ENCODE measurements around the gene MED8.

The MED8 gene

DNA sequence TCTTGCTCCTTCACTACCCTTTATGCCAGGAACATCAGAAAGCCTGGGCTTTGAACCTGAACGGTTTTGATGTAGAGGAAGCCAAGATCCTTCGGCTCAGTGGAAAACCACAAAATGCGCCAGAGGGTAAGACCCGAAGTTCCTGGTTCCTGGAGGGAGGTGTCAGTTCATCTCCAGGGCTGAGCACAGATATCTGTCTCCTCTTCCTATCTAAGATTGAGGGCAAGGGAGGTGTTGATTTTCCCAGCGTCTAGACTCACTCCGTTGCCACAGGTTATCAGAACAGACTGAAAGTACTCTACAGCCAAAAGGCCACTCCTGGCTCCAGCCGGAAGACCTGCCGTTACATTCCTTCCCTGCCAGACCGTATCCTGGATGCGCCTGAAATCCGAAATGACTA lies 29.9 kb downstream of the MED8 start:
- DNase-seq (ENCODE audit: low read depth in 1 of 2, low spot score in 1 of 2) = no peak

DNA sequence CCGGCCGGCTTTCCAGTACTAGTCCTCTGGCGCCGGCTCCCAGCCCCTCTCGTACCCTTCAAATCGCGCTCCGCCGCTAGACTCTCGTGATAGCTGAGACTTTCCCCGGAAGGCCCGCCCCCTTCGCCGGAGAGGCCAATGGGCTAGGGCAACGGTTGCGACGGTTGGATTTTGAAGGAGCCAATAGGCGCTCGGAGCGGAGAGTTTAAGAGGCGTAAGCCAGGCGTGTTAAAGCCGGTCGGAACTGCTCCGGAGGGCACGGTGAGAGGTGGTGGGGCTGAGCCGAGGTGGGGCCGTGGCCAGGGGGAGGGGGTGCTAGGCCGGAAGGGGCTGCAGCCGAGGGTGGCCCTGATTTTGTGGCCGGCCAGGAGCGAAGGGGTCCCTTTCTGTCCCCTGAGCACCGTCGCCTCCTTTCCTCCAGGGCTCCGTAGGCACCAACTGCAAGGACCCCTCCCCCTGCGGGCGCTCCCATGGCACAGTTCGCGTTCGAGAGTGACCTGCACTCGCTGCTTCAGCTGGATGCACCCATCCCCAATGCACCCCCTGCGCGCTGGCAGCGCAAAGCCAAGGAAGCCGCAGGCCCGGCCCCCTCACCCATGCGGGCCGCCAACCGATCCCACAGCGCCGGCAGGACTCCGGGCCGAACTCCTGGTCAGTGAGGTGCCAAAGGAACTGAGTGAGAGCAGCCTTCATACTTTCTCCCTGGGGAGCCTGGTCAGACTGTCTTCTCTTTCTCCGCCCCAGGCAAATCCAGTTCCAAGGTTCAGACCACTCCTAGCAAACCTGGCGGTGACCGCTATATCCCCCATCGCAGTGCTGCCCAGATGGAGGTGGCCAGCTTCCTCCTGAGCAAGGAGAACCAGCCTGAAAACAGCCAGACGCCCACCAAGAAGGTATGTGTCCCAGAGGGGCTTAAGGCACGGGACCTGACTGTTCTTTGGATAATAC lies 30.6 kb downstream of the MED8 start, which contains the start of gene CDC20:
TSS of gene CDC20 (plus strand) at position 236 of the 948 bp plus-strand sequence. CDS start at position 471, 235 bp downstream.
- DNase-seq (ENCODE audit: low read depth in 1 of 2, low spot score in 1 of 2) = peak; percentile 97 to 100

DNA sequence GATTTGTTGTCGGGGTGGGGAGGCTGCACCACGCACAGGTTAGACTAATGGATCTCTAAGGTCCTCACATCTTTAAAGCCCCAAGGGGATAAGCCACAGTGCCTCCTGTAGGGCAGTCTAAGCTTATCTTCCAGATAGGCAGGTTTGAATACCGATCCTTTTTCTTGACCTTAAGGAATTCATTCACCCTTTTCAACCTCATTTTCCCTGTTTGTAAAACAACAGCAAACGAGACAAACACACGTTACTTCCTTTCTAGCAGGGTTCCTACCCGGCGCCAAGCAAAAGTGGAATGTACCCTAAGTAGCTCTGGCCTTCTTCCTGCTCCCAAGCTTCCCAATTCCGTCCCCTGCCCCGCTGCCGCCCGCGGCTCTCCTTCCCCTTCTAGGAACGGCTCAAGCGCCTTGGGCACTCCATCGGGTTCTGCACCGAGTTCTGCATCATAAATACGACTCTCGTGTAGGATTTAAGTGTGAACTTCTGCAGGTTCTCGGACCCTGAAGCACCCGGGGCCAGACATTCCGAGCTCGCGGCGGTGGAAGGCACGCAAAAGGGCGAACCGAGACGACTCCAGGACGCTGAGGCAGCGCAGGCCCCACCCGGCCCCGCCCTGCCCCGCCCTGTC lies 31.4 kb downstream of the MED8 start:
- DNase-seq (ENCODE audit: low read depth in 1 of 2, low spot score in 1 of 2) = no peak

DNA sequence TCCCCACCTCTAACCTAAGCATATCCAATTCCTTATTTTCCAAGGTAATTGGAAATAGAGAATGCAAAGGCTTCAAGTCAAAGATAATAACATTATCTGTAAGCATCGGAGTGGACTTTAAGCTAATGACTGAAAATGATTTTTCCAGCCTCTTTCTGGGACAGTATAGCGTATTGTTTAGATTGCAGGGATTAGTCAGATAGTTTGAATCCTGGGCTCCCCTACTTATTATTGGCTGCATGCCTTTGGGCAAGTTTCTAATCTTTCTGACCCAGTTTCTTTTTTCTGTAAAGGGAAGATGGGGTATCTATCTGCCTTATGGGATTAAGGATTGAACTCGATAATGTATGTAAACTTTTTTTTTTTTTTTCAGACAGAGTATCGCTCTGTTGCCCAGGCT lies 32.3 kb downstream of the MED8 start:
- no peak for DNase-seq (ENCODE audit: low read depth in 1 of 2, low spot score in 1 of 2)

DNA sequence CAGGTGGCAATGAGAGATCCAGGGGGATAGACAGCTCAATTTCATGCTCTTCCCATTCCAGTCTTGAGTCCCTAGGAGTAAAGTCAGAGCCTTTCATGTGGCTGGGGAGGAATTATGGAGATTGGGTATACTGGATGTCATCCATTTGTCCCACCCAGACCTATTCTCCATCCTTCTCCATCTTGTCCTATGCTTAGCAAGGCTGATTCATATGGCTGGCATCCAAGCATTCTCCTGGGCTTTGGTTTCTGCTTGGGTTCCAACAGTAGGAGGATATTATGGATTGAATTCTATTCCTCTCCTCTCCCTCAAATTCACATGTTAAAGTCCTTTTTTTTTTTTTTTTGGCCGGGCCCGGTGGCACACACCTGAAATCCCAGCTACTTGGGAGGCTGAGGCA lies 34.7 kb downstream of the MED8 start:
- no peak for DNase-seq (ENCODE audit: low read depth in 1 of 2, low spot score in 1 of 2)

DNA sequence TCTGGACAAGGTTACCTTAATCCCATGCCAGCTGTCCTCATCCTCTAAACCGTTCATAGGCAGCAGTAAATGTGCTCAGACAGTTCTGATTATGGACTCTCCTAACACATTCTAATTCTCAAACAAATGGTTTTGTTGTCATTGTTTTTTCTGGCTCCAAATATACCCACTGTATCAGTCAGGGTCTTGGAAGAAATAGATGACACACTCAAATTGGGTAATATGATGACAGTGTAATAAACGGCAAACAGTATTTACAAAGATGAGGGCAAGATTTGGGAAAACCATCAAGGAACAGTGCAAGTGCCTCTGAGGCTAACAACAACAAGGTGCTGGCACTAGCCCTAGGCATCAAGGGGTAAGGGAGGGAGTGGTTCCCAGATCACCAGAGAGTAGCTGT lies 35.1 kb downstream of the MED8 start:
- no peak for DNase-seq (ENCODE audit: low read depth in 1 of 2, low spot score in 1 of 2)

DNA sequence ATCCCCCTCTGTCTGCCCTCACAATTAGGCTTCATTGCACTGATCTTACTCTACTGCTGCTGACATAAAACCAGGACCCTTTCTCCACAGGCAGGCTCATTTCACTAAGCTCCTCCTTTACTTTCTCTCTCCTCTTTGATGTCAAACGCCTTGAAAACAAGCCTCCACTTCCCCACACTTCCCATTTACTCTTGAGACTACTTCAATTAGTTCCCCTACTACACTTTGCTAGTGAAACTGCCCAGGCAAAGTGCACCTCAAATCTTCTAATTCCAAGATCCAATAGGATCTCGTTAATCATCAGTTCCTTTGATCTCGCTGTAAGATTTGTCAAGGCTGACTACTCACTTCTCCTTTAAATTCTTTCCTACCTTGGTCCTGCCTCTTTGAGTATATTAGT lies 36.7 kb downstream of the MED8 start:
- DNase-seq (ENCODE audit: low read depth in 1 of 2, low spot score in 1 of 2) = no peak

DNA sequence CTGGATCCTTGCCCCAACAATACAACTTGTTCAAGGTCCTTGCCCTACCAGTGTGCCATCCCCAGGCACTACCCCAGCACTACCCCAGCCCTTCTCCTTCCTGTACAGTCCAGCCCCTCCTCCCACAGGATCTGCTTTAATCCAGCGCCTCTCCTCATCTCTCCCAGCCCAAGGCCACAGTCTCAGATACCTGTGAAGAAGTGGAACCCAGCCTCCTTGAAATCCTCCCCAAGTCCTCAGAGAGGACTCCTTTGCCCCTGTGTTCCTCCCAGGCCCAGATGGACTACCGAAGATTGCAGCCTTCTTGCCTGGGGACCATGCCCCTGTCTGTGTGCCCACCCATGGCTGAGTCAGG lies 37.3 kb downstream of the MED8 start:
- no peak for DNase-seq (ENCODE audit: low read depth in 1 of 2, low spot score in 1 of 2)

DNA sequence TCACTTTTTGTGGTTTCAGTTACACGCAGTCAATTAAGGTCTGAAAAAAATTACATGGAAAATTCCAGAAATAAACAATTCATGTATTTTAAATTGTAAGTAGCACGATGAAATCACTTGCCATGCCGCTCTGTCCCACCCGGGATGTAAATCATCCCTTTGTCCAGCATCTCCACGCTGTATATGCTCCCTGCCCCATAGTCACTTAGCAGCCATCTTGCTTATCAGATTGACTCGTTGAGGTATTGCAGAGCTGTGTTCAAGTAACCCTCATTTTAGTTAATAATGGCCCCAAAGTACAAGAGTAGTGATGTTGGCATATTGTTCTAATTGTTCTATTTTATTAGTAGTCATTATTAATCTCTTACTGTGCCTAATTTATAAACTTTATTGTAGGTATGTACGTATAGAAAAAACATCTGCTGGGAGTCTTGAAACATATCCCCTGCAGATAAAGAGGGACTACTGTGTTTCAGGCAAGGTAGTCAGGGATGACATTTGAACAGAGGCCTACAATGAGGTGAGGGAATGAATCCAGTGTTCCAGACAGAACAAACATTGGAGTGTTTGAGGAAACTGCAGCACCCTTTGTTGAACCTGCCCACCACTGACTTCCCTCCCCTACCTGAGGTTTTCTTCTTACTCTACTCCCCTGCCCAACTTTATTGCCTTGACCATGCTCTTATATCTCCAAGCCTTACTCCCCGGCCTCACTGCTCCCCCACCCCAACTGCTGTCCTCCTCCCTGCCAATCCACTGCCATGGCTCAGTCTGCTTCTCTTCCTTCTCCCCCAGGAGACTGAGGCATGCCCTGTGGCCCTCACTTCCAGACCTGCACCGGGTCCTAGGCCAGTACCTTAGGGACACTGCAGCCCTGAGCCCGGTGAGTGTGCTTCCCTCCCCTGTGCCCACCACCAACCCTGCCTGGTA lies 37.9 kb downstream of the MED8 start:
- DNase-seq (ENCODE audit: low read depth in 1 of 2, low spot score in 1 of 2) = no peak

DNA sequence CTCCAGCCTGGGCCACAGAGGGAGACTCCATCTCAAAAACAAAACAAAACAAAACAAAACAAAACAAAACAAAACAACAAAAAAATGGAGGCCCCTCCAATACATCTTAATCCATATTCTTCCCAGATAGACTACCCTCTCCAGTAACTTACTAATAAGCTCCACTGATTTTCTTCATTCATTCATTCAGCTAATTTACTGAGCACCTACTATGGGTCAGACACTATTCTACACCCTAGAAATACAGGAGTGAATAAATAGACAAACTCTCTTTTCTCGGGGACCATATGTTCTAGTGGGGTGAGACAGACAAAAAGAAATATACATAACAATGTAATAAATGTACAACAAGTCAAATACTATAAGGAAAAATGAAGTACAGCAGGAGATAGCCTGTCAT lies 38.6 kb downstream of the MED8 start:
- DNase-seq (ENCODE audit: low read depth in 1 of 2, low spot score in 1 of 2) = no peak

DNA sequence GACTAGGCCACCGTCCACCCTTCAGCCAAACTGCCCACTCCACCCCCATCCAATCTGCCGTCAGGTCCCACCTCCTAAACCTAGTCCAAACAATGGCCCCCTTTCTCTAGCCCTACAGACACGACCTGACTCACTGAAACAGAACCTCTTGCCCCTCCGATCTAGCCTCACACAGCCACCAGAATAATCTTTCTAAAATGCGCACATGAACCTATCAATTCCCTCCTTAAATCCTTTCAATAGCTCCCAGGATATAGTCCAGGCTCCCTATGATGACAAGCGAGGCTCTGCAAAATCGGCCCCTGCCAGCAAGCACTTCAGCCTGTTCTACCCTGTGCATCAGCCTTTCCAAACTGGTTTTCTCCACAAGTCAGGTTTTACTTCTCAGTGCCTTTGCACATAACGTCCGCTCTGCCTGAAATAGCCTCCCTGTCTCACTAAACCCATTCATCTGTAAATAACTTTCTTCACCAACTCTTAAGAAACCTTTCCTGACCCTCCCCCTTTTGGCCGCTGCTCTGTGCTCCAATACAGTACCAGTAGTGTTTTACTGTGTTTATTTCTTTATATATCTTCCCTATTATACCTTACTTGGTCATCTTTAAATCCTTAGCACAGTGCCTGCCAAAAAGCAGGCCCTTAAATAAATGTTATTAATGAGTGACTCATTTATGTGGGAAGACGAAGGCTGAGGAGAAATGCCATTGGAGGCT lies 39.9 kb downstream of the MED8 start:
- no peak for DNase-seq (ENCODE audit: low read depth in 1 of 2, low spot score in 1 of 2)

DNA sequence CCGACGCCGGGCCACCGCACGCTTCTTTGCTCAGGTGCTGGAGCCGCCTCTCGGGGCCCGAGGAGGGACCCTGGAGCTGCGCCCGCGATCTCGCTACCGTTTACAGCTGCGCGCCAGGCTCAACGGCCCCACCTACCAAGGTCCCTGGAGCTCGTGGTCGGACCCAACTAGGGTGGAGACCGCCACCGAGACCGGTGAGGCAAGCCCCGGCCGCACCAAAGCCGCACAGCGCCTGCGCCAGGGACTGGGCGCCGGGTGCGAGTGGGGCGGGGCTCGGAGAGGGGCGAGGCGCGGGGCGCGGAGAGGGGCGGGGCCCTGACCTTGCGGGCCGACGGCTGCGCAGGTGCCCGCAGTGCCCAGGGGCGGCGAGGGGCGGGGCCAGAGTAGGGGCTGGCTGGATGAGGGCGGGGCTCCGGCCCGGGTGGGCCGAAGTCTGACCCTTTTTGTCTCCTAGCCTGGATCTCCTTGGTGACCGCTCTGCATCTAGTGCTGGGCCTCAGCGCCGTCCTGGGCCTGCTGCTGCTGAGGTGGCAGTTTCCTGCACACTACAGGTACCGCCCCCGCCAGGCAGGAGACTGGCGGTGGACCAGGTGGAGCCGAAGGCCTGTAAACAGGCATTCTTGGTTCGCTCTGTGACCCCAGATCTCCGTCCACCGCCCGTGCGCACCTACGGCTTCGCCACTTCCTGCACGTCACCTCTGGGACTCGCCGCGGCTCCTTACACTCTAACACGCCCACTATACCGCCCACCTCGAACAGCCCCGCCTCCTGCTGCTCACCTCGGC lies 40.6 kb downstream of the MED8 start:
- no peak for DNase-seq (ENCODE audit: low read depth in 1 of 2, low spot score in 1 of 2)

DNA sequence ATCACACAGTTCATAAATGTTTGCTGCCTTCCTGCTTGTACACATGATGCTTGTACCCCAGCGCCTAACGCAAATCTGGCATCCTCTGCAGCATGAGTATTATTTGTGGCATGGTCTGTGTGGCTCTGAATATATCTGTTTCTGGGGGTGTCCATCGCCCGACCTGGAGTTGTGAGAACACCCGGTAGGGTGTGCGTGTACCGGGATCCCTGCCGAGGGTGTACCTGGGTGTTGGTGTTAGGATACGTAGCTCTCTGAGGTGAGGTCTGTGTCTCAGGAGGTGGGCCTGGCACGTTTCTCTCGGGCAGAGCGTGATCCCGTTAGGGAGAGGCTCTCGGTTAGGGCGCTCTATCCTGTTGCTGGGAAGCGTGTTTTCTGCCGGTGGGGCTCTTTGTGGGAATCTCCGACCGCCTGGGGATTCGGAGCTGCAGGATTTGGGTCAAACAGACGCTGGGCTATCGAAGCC lies 41.2 kb downstream of the MED8 start:
- no peak for DNase-seq (ENCODE audit: low read depth in 1 of 2, low spot score in 1 of 2)

DNA sequence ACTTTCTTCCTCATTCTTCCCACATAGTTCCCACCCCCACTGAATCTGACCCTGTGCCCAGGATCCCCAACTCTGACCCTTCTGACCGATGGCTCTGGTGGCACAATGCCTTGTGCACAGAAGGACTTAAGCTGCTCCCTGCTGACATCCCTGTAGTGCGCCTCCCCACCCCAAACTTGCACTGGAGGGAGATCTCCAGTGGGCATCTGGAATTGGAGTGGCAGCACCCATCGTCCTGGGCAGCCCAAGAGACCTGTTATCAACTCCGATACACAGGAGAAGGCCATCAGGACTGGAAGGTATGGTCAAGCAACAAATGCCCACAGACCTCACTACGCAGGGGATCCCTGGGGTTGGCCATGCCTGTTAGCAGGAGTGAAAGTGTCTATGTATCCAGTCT lies 43.0 kb downstream of the MED8 start:
- DNase-seq (ENCODE audit: low read depth in 1 of 2, low spot score in 1 of 2) = no peak

DNA sequence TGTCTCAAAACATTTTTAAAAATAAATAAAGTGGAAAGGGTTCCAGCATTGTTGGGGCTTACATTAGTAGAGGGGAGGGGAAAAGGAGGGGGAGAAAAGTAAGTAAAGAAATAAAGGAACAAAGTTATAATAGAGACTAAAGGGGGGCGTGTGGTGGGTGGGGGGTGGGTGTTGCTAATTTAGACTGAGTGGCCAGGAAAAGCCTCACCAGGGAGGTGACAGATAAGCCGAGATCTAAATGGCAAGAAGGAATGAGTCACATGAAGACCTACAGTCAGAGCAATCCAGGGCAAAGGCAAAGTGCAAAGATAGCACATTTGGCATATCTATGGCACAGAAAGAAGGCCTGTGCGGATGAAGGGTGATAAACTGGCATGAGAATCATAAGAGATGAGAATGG lies 44.5 kb downstream of the MED8 start:
- DNase-seq (ENCODE audit: low read depth in 1 of 2, low spot score in 1 of 2) = no peak

DNA sequence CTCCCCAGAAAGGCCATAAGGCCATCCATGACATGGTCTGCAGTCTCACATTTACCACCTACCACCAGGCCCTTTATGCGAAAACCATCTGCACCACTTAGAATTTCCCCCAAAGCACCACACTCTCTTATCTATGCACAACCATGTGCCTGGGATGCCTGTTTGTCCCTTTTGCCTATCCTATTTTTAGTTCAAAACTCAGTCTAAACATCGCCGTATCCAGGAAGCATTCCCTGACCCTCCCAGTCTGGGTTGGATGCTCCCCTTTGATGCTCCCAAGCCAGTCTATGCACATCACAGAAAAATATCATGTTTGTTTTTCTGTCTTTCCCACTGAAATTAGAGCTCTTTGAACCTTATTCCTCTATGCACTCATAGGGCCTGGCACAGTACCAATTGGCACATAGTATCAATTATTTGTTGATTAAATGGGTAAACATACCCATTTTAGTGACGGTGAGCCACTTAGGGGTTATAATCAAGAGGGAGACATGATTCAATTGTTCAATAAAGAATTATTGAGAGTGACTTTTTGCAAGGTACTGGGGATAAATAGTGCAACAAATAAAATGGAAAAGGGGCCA lies 45.2 kb downstream of the MED8 start:
- no peak for DNase-seq (ENCODE audit: low read depth in 1 of 2, low spot score in 1 of 2)

DNA sequence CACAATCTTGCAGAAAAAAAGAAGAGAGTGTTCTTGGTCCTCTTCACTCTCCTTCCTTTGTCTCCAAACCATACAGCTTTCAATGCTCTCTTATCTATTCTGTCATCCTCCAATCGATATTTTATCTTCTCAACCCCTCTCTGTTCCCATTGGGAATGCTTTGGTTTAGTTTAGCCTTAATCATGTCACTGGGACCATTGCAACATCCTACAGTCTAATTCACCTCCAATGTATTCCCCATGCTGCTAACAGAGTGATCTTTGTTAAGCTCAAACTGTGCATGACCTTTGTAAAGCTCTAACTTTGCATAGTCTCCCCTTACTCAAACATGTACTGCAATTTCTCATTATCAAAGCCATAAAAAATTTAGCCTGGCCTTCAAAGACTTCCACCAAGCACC lies 49.0 kb downstream of the MED8 start:
- no peak for DNase-seq (ENCODE audit: low read depth in 1 of 2, low spot score in 1 of 2)

DNA sequence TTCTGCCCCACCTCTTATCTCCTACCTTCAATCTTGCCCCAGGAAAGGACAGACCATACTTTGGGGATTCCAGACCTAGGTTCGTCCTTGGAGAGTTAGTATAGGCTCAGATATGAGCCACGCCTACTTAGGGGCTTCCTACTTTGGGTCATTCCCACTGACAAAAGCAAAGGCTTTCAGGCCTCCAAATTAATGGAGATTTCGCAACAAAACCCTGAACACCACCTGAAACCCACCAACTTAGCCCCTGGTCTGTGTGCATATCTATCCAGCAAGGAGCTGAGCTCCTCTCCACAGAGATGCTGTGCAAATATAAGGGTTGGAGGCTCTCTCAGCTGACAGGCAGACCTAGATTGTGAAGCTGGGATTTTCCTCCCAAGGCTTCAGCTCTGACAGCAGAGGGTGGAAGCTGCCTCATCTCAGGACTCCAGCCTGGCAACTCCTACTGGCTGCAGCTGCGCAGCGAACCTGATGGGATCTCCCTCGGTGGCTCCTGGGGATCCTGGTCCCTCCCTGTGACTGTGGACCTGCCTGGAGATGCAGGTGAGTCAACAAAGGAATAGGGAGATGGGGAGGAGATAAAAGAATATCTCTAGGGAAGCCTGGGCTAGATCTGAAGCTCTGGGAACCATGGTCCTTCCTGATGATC lies 49.9 kb downstream of the MED8 start:
- no peak for DNase-seq (ENCODE audit: low read depth in 1 of 2, low spot score in 1 of 2)

DNA sequence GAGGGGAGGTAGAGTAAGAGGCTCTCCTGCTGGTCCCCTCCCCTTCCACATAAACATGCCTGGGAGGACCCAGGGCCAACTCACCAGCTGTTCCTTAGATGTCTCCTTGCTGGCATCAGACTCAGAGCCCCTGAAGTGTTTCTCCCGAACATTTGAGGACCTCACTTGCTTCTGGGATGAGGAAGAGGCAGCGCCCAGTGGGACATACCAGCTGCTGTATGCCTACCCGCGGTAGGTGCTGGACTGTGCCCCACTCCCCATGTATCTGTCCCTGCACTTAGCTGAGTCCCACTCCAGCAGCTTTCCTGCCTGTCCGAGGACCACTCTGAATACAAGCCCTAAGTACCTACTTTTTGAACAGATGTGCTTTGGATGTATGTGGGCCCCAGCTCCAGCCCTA lies 51.6 kb downstream of the MED8 start:
- DNase-seq (ENCODE audit: low read depth in 1 of 2, low spot score in 1 of 2) = no peak

Measured in activated CD4-positive, alpha-beta T cell treated with anti-CD3 and anti-CD28 coated beads, Interleukin-2, amount 50 U/mL, for 24 hours (primary cell).